ENCODE measurements around the gene MPG.

DNA sequence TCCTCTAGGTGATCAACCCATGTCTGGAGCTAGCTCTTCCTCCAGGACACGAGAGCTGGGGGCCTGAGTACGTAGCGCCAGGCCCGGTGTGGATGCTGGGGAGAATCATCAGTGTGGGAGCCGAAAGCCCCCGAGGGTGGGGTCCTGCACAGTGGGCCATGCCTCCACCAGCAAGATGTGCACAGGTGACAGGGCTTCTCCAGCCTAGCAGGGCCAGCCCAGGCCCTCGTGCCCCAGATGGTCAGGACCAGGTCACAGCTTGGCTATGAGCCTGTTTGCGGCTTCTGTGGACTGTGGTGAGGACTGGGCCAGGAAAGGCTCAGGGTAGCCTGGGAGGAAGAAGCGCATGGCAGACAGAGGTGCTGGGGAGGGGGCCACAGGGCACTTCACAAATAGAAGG, 7.8 kb downstream of the MPG start:
- TF ChIP-seq CTCF (IDR thresholded peaks at IDR 0.05) (no peak), REST (IDR thresholded peaks at IDR 0.05) (no peak)
